Lung (tissue), 12 donors: Measurements from ENCODE around the gene KHSRP. TPM values are rescaled to one million over a fixed set of nuclear protein-coding genes. Genes with fewer than 3 reads are reported as not detected.

Experiments used
- ATAC-seq: fragments of 200-7000 bp; cut with Tn5 transposase; one replicate; pipeline ENCODE4 v1.9.1; 2020; ENCODE audit warnings: moderate number of reproducible peaks; ENCODE audit not compliant: insufficient read depth, low FRiP score
- DNase-seq, 3 donors: peaks; one replicate each; pipeline ENCODE4 v3.0.0-alpha.2; 2013 to 2017
- H3K27ac ChIP-seq, 2 donors: one replicate each; pipeline ENCODE4 v1.5.1; 2013; ENCODE audit warnings: mild to moderate bottlenecking in 2 of 2, moderate library complexity in 2 of 2, control low read depth in 1 of 2, inconsistent platforms in 1 of 2, low read depth in 1 of 2, low read length in 1 of 2
- H3K27me3 ChIP-seq, 3 donors: one replicate each; pipeline ENCODE4 v1.5.1; 2013; ENCODE audit warnings: low read length in 2 of 3; ENCODE audit not compliant: control insufficient read depth in 3 of 3, insufficient read depth in 3 of 3
- H3K36me3 ChIP-seq, 4 donors: one replicate each; pipeline ENCODE4 v1.5.1; 2013; ENCODE audit warnings: low read length in 4 of 4, mild to moderate bottlenecking in 1 of 4, moderate library complexity in 1 of 4; ENCODE audit not compliant: control insufficient read depth in 4 of 4, insufficient read depth in 4 of 4
- H3K4me1 ChIP-seq, 5 donors: one replicate each; pipeline ENCODE4 v1.5.1; 2013; ENCODE audit warnings: low read length in 5 of 5, mild to moderate bottlenecking in 2 of 5, moderate library complexity in 1 of 5; ENCODE audit not compliant: control insufficient read depth in 5 of 5, insufficient read depth in 5 of 5
- H3K4me3 ChIP-seq: one replicate; pipeline ENCODE4 v1.5.1; 2013; ENCODE audit warnings: mild to moderate bottlenecking, control low read depth, moderate library complexity
- H3K9ac ChIP-seq, 2 donors: one replicate each; pipeline ENCODE4 v1.5.1; 2013; ENCODE audit warnings: low read length in 2 of 2, control low read depth in 1 of 2; ENCODE audit not compliant: insufficient read depth in 1 of 2
- H3K9me3 ChIP-seq, 4 donors: one replicate each; pipeline ENCODE4 v1.5.1; 2013; ENCODE audit warnings: low read length in 3 of 4, mild to moderate bottlenecking in 1 of 4, moderate library complexity in 1 of 4; ENCODE audit not compliant: control insufficient read depth in 4 of 4, insufficient read depth in 3 of 4
- WGBS, 2 donors: extraction: QIAGEN DNeasy Blood & Tissue Kit; methylation state at CpG; one replicate each; pipeline ENCODE4 v1.1.7; 2013; 5-methylcytosine and 5-hydroxymethylcytosine counted together
- polyA plus RNA-seq, 2 donors: library from polyadenylated mRNA; stranded (reverse); fragments of 200-250 nt; gene quantifications; one replicate each; pipeline ENCODE4 v1.2.1, GENCODE V29; 2013
- total RNA-seq, 2 donors: library from RNA; depleted of rRNA in 1 of 2; stranded (reverse); fragments of >200 nt in 1 of 2; gene quantifications; one replicate each; pipeline ENCODE4 v1.2.1, GENCODE V29; 2014 to 2021
- TF ChIP-seq, protein P1 (sequence below): IDR thresholded peaks from 2 replicates; pipeline ENCODE4 v1.5.1; 2012; ENCODE audit warnings: mild to moderate bottlenecking; ENCODE audit errors: control extremely low read depth, extremely low read depth
- donor health status: control.
- donor health status: control.
- donor health status: Bipolar disorder and iron deficiency.
- donor health status: healthy.
- donor health status: DM: yes; HTN: yes; CAD: no.

Gene KHSRP
- total and polyA plus RNA-seq, 4 donors: 116 to 204 (median 141) TPM

DNA sequence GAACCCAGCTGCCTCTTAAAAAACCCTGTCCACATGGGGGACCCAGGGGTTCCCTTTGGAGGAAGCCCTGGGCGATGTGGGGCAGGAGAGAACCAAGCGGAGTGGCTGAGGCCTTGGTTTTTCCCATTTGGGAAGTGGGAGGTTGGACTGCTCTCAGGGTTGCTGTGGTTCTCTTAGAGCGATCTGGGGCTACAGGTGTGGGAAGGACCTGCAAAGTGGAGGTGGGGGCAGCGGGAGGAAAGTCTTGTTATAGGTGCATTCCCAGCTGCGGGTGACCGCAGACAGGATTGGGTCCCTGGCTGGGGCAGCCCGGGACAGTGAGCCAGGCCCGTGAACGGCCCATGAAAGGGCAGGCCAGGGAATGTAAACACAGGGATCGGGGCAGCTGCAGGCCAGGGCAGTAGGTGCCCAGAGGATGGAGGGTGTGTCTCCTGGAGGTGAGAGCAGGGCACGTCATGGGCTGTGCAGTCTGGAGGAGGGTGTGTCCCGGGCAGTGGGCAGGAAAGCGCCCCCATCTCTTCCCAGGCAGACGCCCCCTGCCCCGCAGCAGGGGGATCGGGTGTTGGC, 34.2 kb upstream of the KHSRP start:
- DNase-seq (no peak), ATAC-seq (no peak)
- H3K4me1 ChIP-seq: peaks cover 0 to 8% (median 0%) of the 10 kb centered on the region in 5 donors
- H3K9me3 ChIP-seq: peaks cover 0 to 9% (median 2%) of the 10 kb centered on the region in 4 donors
- H3K27me3 ChIP-seq: peaks cover 0 to 4% (median 0%) of the 10 kb centered on the region in 3 donors
- 39 to 55% methylated on average over 16 of the region's 16 CpGs for WGBS, 2 donors
- TF ChIP-seq, protein P1, sequence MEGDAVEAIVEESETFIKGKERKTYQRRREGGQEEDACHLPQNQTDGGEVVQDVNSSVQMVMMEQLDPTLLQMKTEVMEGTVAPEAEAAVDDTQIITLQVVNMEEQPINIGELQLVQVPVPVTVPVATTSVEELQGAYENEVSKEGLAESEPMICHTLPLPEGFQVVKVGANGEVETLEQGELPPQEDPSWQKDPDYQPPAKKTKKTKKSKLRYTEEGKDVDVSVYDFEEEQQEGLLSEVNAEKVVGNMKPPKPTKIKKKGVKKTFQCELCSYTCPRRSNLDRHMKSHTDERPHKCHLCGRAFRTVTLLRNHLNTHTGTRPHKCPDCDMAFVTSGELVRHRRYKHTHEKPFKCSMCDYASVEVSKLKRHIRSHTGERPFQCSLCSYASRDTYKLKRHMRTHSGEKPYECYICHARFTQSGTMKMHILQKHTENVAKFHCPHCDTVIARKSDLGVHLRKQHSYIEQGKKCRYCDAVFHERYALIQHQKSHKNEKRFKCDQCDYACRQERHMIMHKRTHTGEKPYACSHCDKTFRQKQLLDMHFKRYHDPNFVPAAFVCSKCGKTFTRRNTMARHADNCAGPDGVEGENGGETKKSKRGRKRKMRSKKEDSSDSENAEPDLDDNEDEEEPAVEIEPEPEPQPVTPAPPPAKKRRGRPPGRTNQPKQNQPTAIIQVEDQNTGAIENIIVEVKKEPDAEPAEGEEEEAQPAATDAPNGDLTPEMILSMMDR: no peak
- H3K9ac ChIP-seq: peak overlapping the region in 1 of 2 donors; percentile 39
- peak overlapping the region; percentile 61 for H3K4me3 ChIP-seq
- peaks cover 5 to 14% (median 11%) of the 10 kb centered on the region in 4 donors for H3K36me3 ChIP-seq
- peak overlapping the region in 1 of 2 donors; percentile 32 for H3K27ac ChIP-seq

- TF ChIP-seq, protein P1: no peak
- ATAC-seq: no peak
- H3K4me3 ChIP-seq: no peak overlapping the region
- peaks cover 0 to 8% (median 0%) of the 10 kb centered on the region in 5 donors for H3K4me1 ChIP-seq
- H3K36me3 ChIP-seq: peaks cover 5 to 21% (median 13%) of the 10 kb centered on the region in 4 donors
- H3K27me3 ChIP-seq: peaks cover 0 to 4% (median 0%) of the 10 kb centered on the region in 3 donors
- H3K9ac ChIP-seq: peak overlapping the region in 1 of 2 donors; percentile 37
- WGBS, 2 donors: 90 to 92% methylated on average over 17 of the region's 17 CpGs
- no peak for DNase-seq
- H3K9me3 ChIP-seq: peaks cover 0 to 10% (median 4%) of the 10 kb centered on the region in 4 donors
- H3K27ac ChIP-seq: no peak overlapping the region
Observed at GRCh38 chr19:6457958-6458694, 33.5 kb upstream of the KHSRP start.

GRCh38 chr19:6455924-6456323, 31.3 kb upstream of the KHSRP start:
- H3K4me1 ChIP-seq: peaks cover 0 to 8% (median 0%) of the 10 kb centered on the region in 5 donors
- no peak overlapping the region for H3K9ac ChIP-seq
- TF ChIP-seq, protein P1: no peak
- peaks cover 0 to 10% (median 4%) of the 10 kb centered on the region in 4 donors for H3K9me3 ChIP-seq
- H3K36me3 ChIP-seq: peaks cover 10 to 26% (median 21%) of the 10 kb centered on the region in 4 donors
- no peak for ATAC-seq
- no peak for DNase-seq
- no peak overlapping the region for H3K4me3 ChIP-seq
- no peak overlapping the region for H3K27ac ChIP-seq
- H3K27me3 ChIP-seq: no peaks in the 10 kb centered on the region
- WGBS, 2 donors: 89 to 92% methylated on average over 15 of the region's 15 CpGs
